ENCODE data around the gene KRTAP5-7. TPM values are rescaled to one million over a fixed set of nuclear protein-coding genes. Genes with fewer than 3 reads are reported as not detected.

The KRTAP5-7 gene
- polyA plus RNA-seq, 1 of the 3 experiments (the other 2 are of a cell fraction) = 0.07 TPM

GRCh38 chr11:71548120-71548519 is 21.1 kb downstream of the KRTAP5-7 start, which contains the start of gene KRTAP5-9:
TSS of gene KRTAP5-9 (plus strand) at chr11:71548420. CDS start at chr11:71548658, 238 bp downstream.
- DNase-seq = no peak
- ChIA-PET CTCF (interaction anchor here (0.8 to 1.9 kb wide), 2 partner anchors 16 to 32 kb away, joined by 3 to 6 read pairs; no protein-coding TSS in a partner anchor), POLR2A (no interaction called here)
- no peaks in the 10 kb centered on the region for H3K36me3 ChIP-seq (replicated peaks in 1 of 2; ENCODE audit: control insufficient read depth in 1 of 2, insufficient read depth in 2 of 2, low read length in 1 of 2)
- WGBS (ENCODE audit: low lambda C conversion rate) = 52% methylated on average over 5 of the region's 5 CpGs
- no peaks in the 10 kb centered on the region for H3K79me2 ChIP-seq (ENCODE audit: insufficient read depth)
- no peak within 1 kb of the TSS for H3K9ac ChIP-seq
- H3K4me3 ChIP-seq (ENCODE audit: low read depth in 2 of 2, low read length in 1 of 2) = no peak within 1 kb of the TSS
- no peak within 1 kb of the TSS for H3K27ac ChIP-seq (ENCODE audit: low read depth in 2 of 2, low read length in 1 of 2)
- H3K27me3 ChIP-seq (ENCODE audit: insufficient read depth) = no peaks in the 10 kb centered on the region
- H3F3A ChIP-seq (replicated peaks; ENCODE audit: insufficient read depth) = no peaks in the 10 kb centered on the region
- no peak within 1 kb of the TSS for H3K4me2 ChIP-seq
- peaks cover 0 to 5% of the 10 kb centered on the region in 2 experiments; a peak in 1 of 4 replicates for H3K4me1 ChIP-seq (ENCODE audit: control insufficient read depth in 1 of 2, insufficient read depth in 2 of 2, low read depth in 1 of 2, low read length in 1 of 2)
- no peaks in the 10 kb centered on the region for H4K20me1 ChIP-seq (ENCODE audit: insufficient read depth)
- no peaks in the 10 kb centered on the region for H3K9me3 ChIP-seq
- TF ChIP-seq TEAD4 (IDR thresholded peaks at IDR 0.05; ENCODE audit: borderline replicate concordance, insufficient read depth) (no peak), GATA2 (CRISPR knock-in tag; IDR thresholded peaks at IDR 0.05) (no peak), EZH2phosphoT487 (IDR thresholded peaks at IDR 0.05; ENCODE audit: borderline replicate concordance, low read depth) (no peak), CHD2 (IDR thresholded peaks at IDR 0.05; ENCODE audit: low read length, partially characterized antibody) (no peak), FOXJ3 (CRISPR knock-in tag; IDR thresholded peaks at IDR 0.05) (no peak), MEF2A (IDR thresholded peaks at IDR 0.05; ENCODE audit: borderline replicate concordance, low read depth) (no peak), FOSL2 (IDR thresholded peaks at IDR 0.05; ENCODE audit: borderline replicate concordance, low read depth) (no peak), ELF1 (IDR thresholded peaks at IDR 0.05) (no peak), PBX3 (IDR thresholded peaks at IDR 0.05) (no peak), USF1 (IDR thresholded peaks at IDR 0.05; ENCODE audit: borderline replicate concordance, low read depth) (no peak), FOXM1 (IDR thresholded peaks at IDR 0.05; ENCODE audit: low read depth) (no peak), EP300 (IDR thresholded peaks at IDR 0.05; ENCODE audit: borderline replicate concordance in 1 of 2, low read depth in 1 of 2, low read length in 1 of 2) (no peak), SIN3A (IDR thresholded peaks at IDR 0.05; ENCODE audit: borderline replicate concordance, low read depth, low read length) (no peak), JUND (IDR thresholded peaks at IDR 0.05) (no peak), POLR2AphosphoS5 (IDR thresholded peaks at IDR 0.05; ENCODE audit: low read depth, low read length) (no peak)
- TF ChIP-seq, protein P1, sequence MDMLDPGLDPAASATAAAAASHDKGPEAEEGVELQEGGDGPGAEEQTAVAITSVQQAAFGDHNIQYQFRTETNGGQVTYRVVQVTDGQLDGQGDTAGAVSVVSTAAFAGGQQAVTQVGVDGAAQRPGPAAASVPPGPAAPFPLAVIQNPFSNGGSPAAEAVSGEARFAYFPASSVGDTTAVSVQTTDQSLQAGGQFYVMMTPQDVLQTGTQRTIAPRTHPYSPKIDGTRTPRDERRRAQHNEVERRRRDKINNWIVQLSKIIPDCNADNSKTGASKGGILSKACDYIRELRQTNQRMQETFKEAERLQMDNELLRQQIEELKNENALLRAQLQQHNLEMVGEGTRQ (IDR thresholded peaks at IDR 0.05; ENCODE audit: borderline replicate concordance, low read depth, low read length) = no peak
- TF ChIP-seq, protein P2, sequence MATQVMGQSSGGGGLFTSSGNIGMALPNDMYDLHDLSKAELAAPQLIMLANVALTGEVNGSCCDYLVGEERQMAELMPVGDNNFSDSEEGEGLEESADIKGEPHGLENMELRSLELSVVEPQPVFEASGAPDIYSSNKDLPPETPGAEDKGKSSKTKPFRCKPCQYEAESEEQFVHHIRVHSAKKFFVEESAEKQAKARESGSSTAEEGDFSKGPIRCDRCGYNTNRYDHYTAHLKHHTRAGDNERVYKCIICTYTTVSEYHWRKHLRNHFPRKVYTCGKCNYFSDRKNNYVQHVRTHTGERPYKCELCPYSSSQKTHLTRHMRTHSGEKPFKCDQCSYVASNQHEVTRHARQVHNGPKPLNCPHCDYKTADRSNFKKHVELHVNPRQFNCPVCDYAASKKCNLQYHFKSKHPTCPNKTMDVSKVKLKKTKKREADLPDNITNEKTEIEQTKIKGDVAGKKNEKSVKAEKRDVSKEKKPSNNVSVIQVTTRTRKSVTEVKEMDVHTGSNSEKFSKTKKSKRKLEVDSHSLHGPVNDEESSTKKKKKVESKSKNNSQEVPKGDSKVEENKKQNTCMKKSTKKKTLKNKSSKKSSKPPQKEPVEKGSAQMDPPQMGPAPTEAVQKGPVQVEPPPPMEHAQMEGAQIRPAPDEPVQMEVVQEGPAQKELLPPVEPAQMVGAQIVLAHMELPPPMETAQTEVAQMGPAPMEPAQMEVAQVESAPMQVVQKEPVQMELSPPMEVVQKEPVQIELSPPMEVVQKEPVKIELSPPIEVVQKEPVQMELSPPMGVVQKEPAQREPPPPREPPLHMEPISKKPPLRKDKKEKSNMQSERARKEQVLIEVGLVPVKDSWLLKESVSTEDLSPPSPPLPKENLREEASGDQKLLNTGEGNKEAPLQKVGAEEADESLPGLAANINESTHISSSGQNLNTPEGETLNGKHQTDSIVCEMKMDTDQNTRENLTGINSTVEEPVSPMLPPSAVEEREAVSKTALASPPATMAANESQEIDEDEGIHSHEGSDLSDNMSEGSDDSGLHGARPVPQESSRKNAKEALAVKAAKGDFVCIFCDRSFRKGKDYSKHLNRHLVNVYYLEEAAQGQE (IDR thresholded peaks at IDR 0.05; ENCODE audit: low read depth, low read length) = no peak
- TF ChIP-seq, protein P3, sequence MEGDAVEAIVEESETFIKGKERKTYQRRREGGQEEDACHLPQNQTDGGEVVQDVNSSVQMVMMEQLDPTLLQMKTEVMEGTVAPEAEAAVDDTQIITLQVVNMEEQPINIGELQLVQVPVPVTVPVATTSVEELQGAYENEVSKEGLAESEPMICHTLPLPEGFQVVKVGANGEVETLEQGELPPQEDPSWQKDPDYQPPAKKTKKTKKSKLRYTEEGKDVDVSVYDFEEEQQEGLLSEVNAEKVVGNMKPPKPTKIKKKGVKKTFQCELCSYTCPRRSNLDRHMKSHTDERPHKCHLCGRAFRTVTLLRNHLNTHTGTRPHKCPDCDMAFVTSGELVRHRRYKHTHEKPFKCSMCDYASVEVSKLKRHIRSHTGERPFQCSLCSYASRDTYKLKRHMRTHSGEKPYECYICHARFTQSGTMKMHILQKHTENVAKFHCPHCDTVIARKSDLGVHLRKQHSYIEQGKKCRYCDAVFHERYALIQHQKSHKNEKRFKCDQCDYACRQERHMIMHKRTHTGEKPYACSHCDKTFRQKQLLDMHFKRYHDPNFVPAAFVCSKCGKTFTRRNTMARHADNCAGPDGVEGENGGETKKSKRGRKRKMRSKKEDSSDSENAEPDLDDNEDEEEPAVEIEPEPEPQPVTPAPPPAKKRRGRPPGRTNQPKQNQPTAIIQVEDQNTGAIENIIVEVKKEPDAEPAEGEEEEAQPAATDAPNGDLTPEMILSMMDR (IDR thresholded peaks at IDR 0.05) = no peak
- no peak within 1 kb of the TSS for H2AFZ ChIP-seq (ENCODE audit: low read depth)
- no peaks in the 10 kb centered on the region for H3K9me2 ChIP-seq

All from SK-N-SH (cell line).